PC-3 (cell line): Measurements from ENCODE around the gene PHKB.

Experiments used
- EZH2phosphoT487 ChIP-seq: fragments of 300-600 bp; sonication (generic); IDR thresholded peaks from 2 replicates; pipeline ENCODE4 v1.6.1; 2018; ENCODE audit warnings: mild to moderate bottlenecking, antibody characterized with exemption, low read length, borderline replicate concordance
- TF ChIP-seq, protein P1 (sequence below): fragments of 300-600 bp; sonication (generic); conservative IDR thresholded peaks from 2 replicates; pipeline ENCODE4 v1.5.1; 2017; ENCODE audit warnings: antibody characterized with exemption, low read depth, mild to moderate bottlenecking, low read length

DNA sequence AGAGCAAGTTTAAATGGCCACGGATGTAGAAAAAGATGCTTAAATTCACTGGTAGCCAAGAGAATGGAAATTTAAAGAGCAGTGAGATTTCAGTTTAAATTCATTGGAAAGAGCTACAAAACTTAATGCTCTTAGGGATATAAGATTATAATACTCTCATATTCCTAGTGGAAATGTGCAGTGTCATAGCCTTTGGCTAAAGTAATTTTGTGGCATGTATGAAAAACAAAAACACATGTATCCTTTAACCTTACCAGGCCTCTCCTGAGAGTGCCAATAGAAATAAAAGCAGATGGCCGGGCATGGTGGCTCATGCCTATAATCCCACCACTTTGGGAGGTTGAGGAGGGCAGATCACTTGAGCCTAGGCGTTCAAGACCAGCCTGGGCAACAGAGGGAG is 289.2 kb downstream of the PHKB start:
- TF ChIP-seq EZH2phosphoT487: no peak
- TF ChIP-seq, protein P1, sequence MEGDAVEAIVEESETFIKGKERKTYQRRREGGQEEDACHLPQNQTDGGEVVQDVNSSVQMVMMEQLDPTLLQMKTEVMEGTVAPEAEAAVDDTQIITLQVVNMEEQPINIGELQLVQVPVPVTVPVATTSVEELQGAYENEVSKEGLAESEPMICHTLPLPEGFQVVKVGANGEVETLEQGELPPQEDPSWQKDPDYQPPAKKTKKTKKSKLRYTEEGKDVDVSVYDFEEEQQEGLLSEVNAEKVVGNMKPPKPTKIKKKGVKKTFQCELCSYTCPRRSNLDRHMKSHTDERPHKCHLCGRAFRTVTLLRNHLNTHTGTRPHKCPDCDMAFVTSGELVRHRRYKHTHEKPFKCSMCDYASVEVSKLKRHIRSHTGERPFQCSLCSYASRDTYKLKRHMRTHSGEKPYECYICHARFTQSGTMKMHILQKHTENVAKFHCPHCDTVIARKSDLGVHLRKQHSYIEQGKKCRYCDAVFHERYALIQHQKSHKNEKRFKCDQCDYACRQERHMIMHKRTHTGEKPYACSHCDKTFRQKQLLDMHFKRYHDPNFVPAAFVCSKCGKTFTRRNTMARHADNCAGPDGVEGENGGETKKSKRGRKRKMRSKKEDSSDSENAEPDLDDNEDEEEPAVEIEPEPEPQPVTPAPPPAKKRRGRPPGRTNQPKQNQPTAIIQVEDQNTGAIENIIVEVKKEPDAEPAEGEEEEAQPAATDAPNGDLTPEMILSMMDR: no peak
